Germinal center (tissue), 1 donor: ENCODE data around the gene PPP4R3B.
A peak's percentile ranks its signal among the peaks of the same experiment; 100 is the strongest.
"Not testable (repeated sequence)": the region's sequence is repeated elsewhere in the genome, so short reads cannot be mapped to it uniquely, and the experiment has no call there.

Experiments
- DNase-seq: peaks from one replicate; pipeline ENCODE4 v3.0.0; 2012; ENCODE audit warnings: mixed read lengths, low spot score

The PPP4R3B gene

GRCh38 chr2:55617175-55618024, at the start of gene PPP4R3B:
PPP4R3B (minus strand) TSS chr2:55617622; CDS start chr2:55617285, 337 bp downstream.
- peak; percentile 98 for DNase-seq

- DNase-seq = no peak
Observed at GRCh38 chr2:55653255-55653654, 35.8 kb upstream of the PPP4R3B start.

- DNase-seq = no peak
Observed at GRCh38 chr2:55649211-55649610, 31.8 kb upstream of the PPP4R3B start.

GRCh38 chr2:55636831-55637230, 19.4 kb upstream of the PPP4R3B start:
- no peak for DNase-seq

GRCh38 chr2:55628931-55629330, 11.5 kb upstream of the PPP4R3B start:
- DNase-seq = no peak

- DNase-seq = no peak
Observed at GRCh38 chr2:55627915-55628314, 10.5 kb upstream of the PPP4R3B start.

GRCh38 chr2:55621802-55622201, 4.4 kb upstream of the PPP4R3B start:
- DNase-seq = no peak

GRCh38 chr2:55620123-55620779, 2.8 kb upstream of the PPP4R3B start:
- DNase-seq = peak; percentile 10

- DNase-seq = peak; percentile 62
Observed at GRCh38 chr2:55618275-55619055, 1.0 kb upstream of the PPP4R3B start.

GRCh38 chr2:55618025-55618274, 528 bp upstream of the PPP4R3B start:
- no peak for DNase-seq

GRCh38 chr2:55616551-55617174, 759 bp downstream of the PPP4R3B start:
- peak; percentile 50 for DNase-seq

- no peak for DNase-seq
Observed at GRCh38 chr2:55611997-55612396, 5.4 kb downstream of the PPP4R3B start.

GRCh38 chr2:55610954-55611743, 6.3 kb downstream of the PPP4R3B start:
- DNase-seq = no peak

- DNase-seq = no peak
Observed at GRCh38 chr2:55609938-55610578, 7.4 kb downstream of the PPP4R3B start.

GRCh38 chr2:55609193-55609794, 8.1 kb downstream of the PPP4R3B start:
- no peak for DNase-seq

- no peak for DNase-seq
Observed at GRCh38 chr2:55607717-55608116, 9.7 kb downstream of the PPP4R3B start.

- no peak for DNase-seq
Observed at GRCh38 chr2:55604027-55604565, 13.3 kb downstream of the PPP4R3B start.

- no peak for DNase-seq
Observed at GRCh38 chr2:55601849-55602248, 15.6 kb downstream of the PPP4R3B start.

- DNase-seq = no peak
Observed at GRCh38 chr2:55598056-55598795, 19.2 kb downstream of the PPP4R3B start.

- not testable (repeated sequence) for DNase-seq
Observed at GRCh38 chr2:55596795-55597194, 20.6 kb downstream of the PPP4R3B start.
